A673 (cell line): ENCODE results near the gene UBE2J2.

Experiments
- CTCF ChIP-seq: fragments of 300-800, 200-600 bp; sonication (generic); conservative IDR thresholded peaks from 2 replicates; pipeline ENCODE4 v1.5.1; 2017; ENCODE audit warnings: low read depth, mild to moderate bottlenecking, antibody characterized with exemption, low read length, moderate library complexity, mixed read lengths
- EZH2 ChIP-seq: fragments of 200-600 bp; sonication (generic); IDR thresholded peaks from 2 replicates; pipeline ENCODE4 v1.6.1; 2017; ENCODE audit warnings: borderline replicate concordance, low read depth, mild to moderate bottlenecking, mixed read lengths, antibody characterized with exemption, low read length; ENCODE audit not compliant: poor library complexity, severe bottlenecking

- TF ChIP-seq CTCF: no peak
- TF ChIP-seq EZH2: no peak
Measured at GRCh38 chr1:1217621-1218523, 55.8 kb downstream of the UBE2J2 start.
